GM23338 (cell line): Measurements from ENCODE around the gene PPP1R12C. TPM values are rescaled to one million over a fixed set of nuclear protein-coding genes. Genes with fewer than 3 reads are reported as not detected.

Experiments
- ATAC-seq: fragments of 200-7000 bp; cut with Tn5 transposase; 3 replicates; pipeline ENCODE4 v1.9.1; 2020
- DNase-seq: peaks from one replicate; pipeline ENCODE4 v3.0.0-alpha.2; 2015; ENCODE audit warnings: low spot score
- H2AFZ ChIP-seq: fragments of 200-600 bp; sonication (generic); 2 replicates; pipeline ENCODE4 v1.8.0; 2016; ENCODE audit warnings: antibody characterized with exemption, mild to moderate bottlenecking, moderate library complexity
- H3F3A ChIP-seq: fragments of 200-600 bp; sonication (generic); replicated peaks from 2 replicates; pipeline ENCODE4 v1.8.0; 2017; ENCODE audit warnings: antibody characterized with exemption, mixed run types, low read depth
- H3K27ac ChIP-seq: fragments of 200-600 bp; sonication (generic); 2 replicates; pipeline ENCODE4 v1.6.1; 2016; ENCODE audit warnings: low read depth
- H3K27me3 ChIP-seq: fragments of 200-600 bp; sonication (generic); 2 replicates; pipeline ENCODE4 v1.8.0; 2016; ENCODE audit warnings: mild to moderate bottlenecking, mixed run types, moderate library complexity; ENCODE audit not compliant: insufficient read depth
- H3K36me3 ChIP-seq: fragments of 200-600 bp; sonication (generic); 2 replicates; pipeline ENCODE4 v1.8.0; 2016; ENCODE audit warnings: mild to moderate bottlenecking; ENCODE audit not compliant: insufficient read depth
- H3K4me1 ChIP-seq: fragments of 200-600 bp; sonication (generic); 2 replicates; pipeline ENCODE4 v1.8.0; 2016; ENCODE audit warnings: mild to moderate bottlenecking, moderate library complexity; ENCODE audit not compliant: insufficient read depth
- H3K4me2 ChIP-seq: fragments of 200-600 bp; sonication (generic); 2 replicates; pipeline ENCODE4 v1.7.1; 2017; ENCODE audit warnings: mixed run types
- H3K4me3 ChIP-seq: fragments of 200-600 bp; sonication (generic); 2 replicates; pipeline ENCODE4 v1.6.1; 2016; ENCODE audit warnings: mixed run types
- H3K79me2 ChIP-seq: fragments of 200-600 bp; sonication (generic); replicated peaks from 2 replicates; pipeline ENCODE4 v1.8.0; 2017; ENCODE audit warnings: mild to moderate bottlenecking; ENCODE audit not compliant: insufficient read depth
- H3K9me2 ChIP-seq: fragments of 200-600 bp; sonication (generic); 2 replicates; pipeline ENCODE4 v1.8.0; 2017; ENCODE audit not compliant: insufficient read depth
- H4K20me1 ChIP-seq: fragments of 200-600 bp; sonication (generic); replicated peaks from 2 replicates; pipeline ENCODE4 v1.8.0; 2017; ENCODE audit warnings: mild to moderate bottlenecking; ENCODE audit not compliant: insufficient read depth
- H3K27ac Mint-ChIP-seq: 2 replicates; pipeline ENCODE4 v1.8.0; 2020; ENCODE audit warnings: inconsistent platforms, mild to moderate bottlenecking, moderate library complexity, mixed read lengths
- H3K27me3 Mint-ChIP-seq: 3 replicates; pipeline ENCODE4 v1.8.0; 2022; ENCODE audit warnings: low read depth, mild to moderate bottlenecking, moderate library complexity, mixed read lengths, inconsistent platforms; ENCODE audit not compliant: insufficient read depth, poor library complexity
- H3K36me3 Mint-ChIP-seq: 3 replicates; pipeline ENCODE4 v1.8.0; 2021; ENCODE audit warnings: low read depth, mild to moderate bottlenecking, inconsistent platforms, moderate library complexity, mixed read lengths
- H3K4me1 Mint-ChIP-seq: 3 replicates; pipeline ENCODE4 v1.8.0; 2020; ENCODE audit warnings: mild to moderate bottlenecking, inconsistent platforms, mixed read lengths
- H3K4me3 Mint-ChIP-seq: 3 replicates; pipeline ENCODE4 v1.8.0; 2021; ENCODE audit warnings: moderate library complexity, mild to moderate bottlenecking, inconsistent platforms, mixed read lengths
- H3K9me3 Mint-ChIP-seq: 3 replicates; pipeline ENCODE4 v1.8.0; 2020; ENCODE audit warnings: moderate library complexity, mild to moderate bottlenecking, inconsistent platforms, mixed read lengths
- CREB1 ChIP-seq: fragments of 250-450 bp; sonication (Bioruptor Pico); IDR thresholded peaks from 2 replicates; pipeline ENCODE4 v1.5.0; 2020; ENCODE audit warnings: low read depth, mild to moderate bottlenecking, moderate library complexity
- CTCF ChIP-seq, 2 experiments: fragments of 200-600 bp in 1 of 2; sonication (generic) in 1 of 2; conservative IDR thresholded peaks; 2 replicates each; pipeline versions ENCODE4 v1.5.1 to v1.6.1; 2016 to 2017; ENCODE audit warnings: antibody characterized with exemption in 2 of 2, low read depth in 2 of 2, mild to moderate bottlenecking in 2 of 2, moderate library complexity in 1 of 2
- ETS1 ChIP-seq: IDR thresholded peaks from 2 replicates; pipeline ENCODE4 v1.6.1; 2016; ENCODE audit warnings: antibody characterized with exemption
- EZH2 ChIP-seq: fragments of 200-600 bp; sonication (generic); IDR thresholded peaks from one replicate; pipeline ENCODE4 v1.8.0; 2017; ENCODE audit warnings: antibody characterized with exemption, mild to moderate bottlenecking, low read depth; ENCODE audit not compliant: unreplicated experiment
- EZH2phosphoT487 ChIP-seq: fragments of 200-600 bp; sonication (generic); IDR thresholded peaks from one replicate; pipeline ENCODE4 v1.8.1; 2018; ENCODE audit warnings: antibody characterized with exemption; ENCODE audit not compliant: unreplicated experiment
- JUNB ChIP-seq: IDR thresholded peaks from one replicate; pipeline ENCODE4 v1.6.1; 2016; ENCODE audit warnings: antibody characterized with exemption; ENCODE audit not compliant: unreplicated experiment
- NANOG ChIP-seq: IDR thresholded peaks from 2 replicates; pipeline ENCODE4 v1.6.1; 2016; ENCODE audit warnings: antibody characterized with exemption, borderline replicate concordance
- POLR2AphosphoS5 ChIP-seq: IDR thresholded peaks from 2 replicates; pipeline ENCODE4 v1.6.1; 2016; ENCODE audit warnings: antibody characterized with exemption, low read depth
- REST ChIP-seq: IDR thresholded peaks from one replicate; pipeline ENCODE4 v1.6.1; 2018; ENCODE audit warnings: antibody characterized with exemption; ENCODE audit not compliant: unreplicated experiment
- STAT1 ChIP-seq: IDR thresholded peaks from one replicate; pipeline ENCODE4 v1.6.1; 2016; ENCODE audit warnings: antibody characterized with exemption; ENCODE audit not compliant: unreplicated experiment
- polyA plus RNA-seq: library from polyadenylated mRNA; unstranded; fragments of >200 nt; fragmentation: Nextera tagmentation; extraction: Ambion mirVana; gene quantifications from 2 replicates; pipeline ENCODE4 v1.2.1, GENCODE V29; 2016
- total RNA-seq: library from RNA; depleted of rRNA; stranded (reverse); fragments of >200 nt; shearing (Covaris generic); gene quantifications from 2 replicates; pipeline ENCODE4 v1.2.3, GENCODE V29; 2014

Gene PPP1R12C
- total and polyA plus RNA-seq, 2 experiments from 2014 or later: 33.2 to 83.9 TPM

- peak within 1 kb of the TSS; percentile 94 for H3K27ac Mint-ChIP-seq
- H3F3A ChIP-seq: 0 out of 2 replicates have a peak, but pooled peaks cover 3% of the 10 kb centered on the region
- H2AFZ ChIP-seq: peak within 1 kb of the TSS; percentile 34; the same call in 1 of the 2 replicates
- no peaks in the 10 kb centered on the region for H3K79me2 ChIP-seq
- no peaks in the 10 kb centered on the region for H3K9me2 ChIP-seq
- H3K9me3 Mint-ChIP-seq: peaks cover 2% of the 10 kb centered on the region
- DNase-seq (no peak), ATAC-seq (no peak)
- TF ChIP-seq CTCF (conservative IDR thresholded peaks at IDR 0.05; ENCODE audit: low read depth in 2 of 2) (no peak), EZH2 (no peak), STAT1 (no peak), ETS1 (no peak), EZH2phosphoT487 (no peak), NANOG (no peak)
- H3K4me1 Mint-ChIP-seq: peaks cover 21% of the 10 kb centered on the region
- no peak within 1 kb of the TSS for H3K27ac ChIP-seq
- H3K27me3 Mint-ChIP-seq: peaks cover 36% of the 10 kb centered on the region
- H4K20me1 ChIP-seq: no peaks in the 10 kb centered on the region
- H3K36me3 ChIP-seq: no peaks in the 10 kb centered on the region; the same call in 1 of the 2 replicates
- H3K27me3 ChIP-seq: peaks cover 23% of the 10 kb centered on the region
- H3K4me3 ChIP-seq: peak within 1 kb of the TSS; percentile 83
- peaks cover 26% of the 10 kb centered on the region for H3K4me1 ChIP-seq
- H3K4me2 ChIP-seq: peak within 1 kb of the TSS; percentile 87
- H3K4me3 Mint-ChIP-seq: peak within 1 kb of the TSS; percentile 92
- H3K36me3 Mint-ChIP-seq: peaks cover 20% of the 10 kb centered on the region
These were observed 39.8 kb upstream of the PPP1R12C start, which contains the start of gene TNNI3 for GRCh38 chr19:55157064-55157908. Gene TNNI3 (minus strand): TSS chr19:55157732. CDS start chr19:55157589, 143 bp downstream.

- H3K4me3 Mint-ChIP-seq: peak overlapping the region; percentile 92
- peaks cover 22% of the 10 kb centered on the region for H3K4me1 Mint-ChIP-seq
- Histone ChIP-seq H3K79me2 (no peaks in the 10 kb centered on the region), H2AFZ (peak overlapping the region; percentile 47; the same call in 1 of the 2 replicates), H3K4me3 (peak overlapping the region; percentile 83), H3K9me2 (no peaks in the 10 kb centered on the region), H4K20me1 (no peaks in the 10 kb centered on the region), H3K4me2 (peak overlapping the region; percentile 87), H3K4me1 (peaks cover 24% of the 10 kb centered on the region), H3K27ac (no peak overlapping the region), H3K27me3 (peaks cover 14% of the 10 kb centered on the region), H3F3A (0 out of 2 replicates have a peak, but pooled peaks cover 3% of the 10 kb centered on the region), H3K36me3 (no peaks in the 10 kb centered on the region; the same call in 1 of the 2 replicates)
- H3K9me3 Mint-ChIP-seq: peaks cover 5% of the 10 kb centered on the region
- ATAC-seq: peak; percentile 76
- DNase-seq: peak; percentile 99
- H3K27ac Mint-ChIP-seq: peak overlapping the region; percentile 94
- H3K27me3 Mint-ChIP-seq: peaks cover 31% of the 10 kb centered on the region
- peaks cover 28% of the 10 kb centered on the region for H3K36me3 Mint-ChIP-seq
- TF ChIP-seq EZH2phosphoT487: no peak
- no peak for TF ChIP-seq CTCF (conservative IDR thresholded peaks at IDR 0.05; ENCODE audit: low read depth in 2 of 2)
- peak; percentile 78 for TF ChIP-seq POLR2AphosphoS5
- TF ChIP-seq ETS1: no peak
- TF ChIP-seq JUNB: no peak
- TF ChIP-seq REST: no peak
- TF ChIP-seq CREB1 (CRISPR knock-in tag): 0 out of 2 replicates have a peak, but pooled peaks have one; percentile 4
These were observed 39.0 kb upstream of the PPP1R12C start for GRCh38 chr19:55156202-55157063.
